Activated T-helper 1 cell treated with Interleukin-2 at 50 U/mL for 16 hours (primary cell): ENCODE measurements around the gene PHC2.

ENCODE experiments used
- DNase-seq: peaks from one replicate; pipeline ENCODE4 v3.0.0-alpha.2; 2020; ENCODE audit warnings: low read depth

The PHC2 gene

GRCh38 chr1:33388805-33389771 lies 41.8 kb downstream of the PHC2 start:
- no peak for DNase-seq

- DNase-seq: no peak
Measured at GRCh38 chr1:33387625-33388024, 43.3 kb downstream of the PHC2 start.

GRCh38 chr1:33385251-33385650 lies 45.6 kb downstream of the PHC2 start:
- DNase-seq: no peak

GRCh38 chr1:33384040-33384812 lies 46.7 kb downstream of the PHC2 start:
- no peak for DNase-seq

- no peak for DNase-seq
Measured at GRCh38 chr1:33383489-33383888, 47.4 kb downstream of the PHC2 start.

- no peak for DNase-seq
Measured at GRCh38 chr1:33382661-33383415, 48.1 kb downstream of the PHC2 start.

GRCh38 chr1:33381977-33382376 lies 48.9 kb downstream of the PHC2 start:
- no peak for DNase-seq

GRCh38 chr1:33380811-33381210 lies 50.1 kb downstream of the PHC2 start:
- no peak for DNase-seq

- DNase-seq: no peak
Measured at GRCh38 chr1:33379631-33380354, 51.1 kb downstream of the PHC2 start.

- DNase-seq: no peak
Measured at GRCh38 chr1:33378976-33379375, 51.9 kb downstream of the PHC2 start.

GRCh38 chr1:33378524-33378923 lies 52.4 kb downstream of the PHC2 start:
- no peak for DNase-seq

GRCh38 chr1:33377756-33378155 lies 53.1 kb downstream of the PHC2 start:
- DNase-seq: no peak

GRCh38 chr1:33377013-33377412 lies 53.9 kb downstream of the PHC2 start:
- DNase-seq: no peak

- DNase-seq: no peak
Measured at GRCh38 chr1:33375316-33375715, 55.6 kb downstream of the PHC2 start.

- no peak for DNase-seq
Measured at GRCh38 chr1:33374336-33375105, 56.4 kb downstream of the PHC2 start.

GRCh38 chr1:33373606-33374005 lies 57.3 kb downstream of the PHC2 start:
- DNase-seq: no peak

GRCh38 chr1:33372677-33373076 lies 58.2 kb downstream of the PHC2 start:
- DNase-seq: no peak

GRCh38 chr1:33372162-33372561 lies 58.7 kb downstream of the PHC2 start:
- DNase-seq: no peak

GRCh38 chr1:33371334-33371733 lies 59.6 kb downstream of the PHC2 start:
- DNase-seq: no peak

GRCh38 chr1:33370827-33371226 lies 60.1 kb downstream of the PHC2 start:
- no peak for DNase-seq

- no peak for DNase-seq
Measured at GRCh38 chr1:33370301-33370700, 60.6 kb downstream of the PHC2 start.
